HEK293T (cell line): Measurements from ENCODE around the gene KLHL26.
"Not testable (repeated sequence)": the region's sequence is repeated elsewhere in the genome, so short reads cannot be mapped to it uniquely, and the experiment has no call there.

ENCODE experiments used
- CTCF ChIA-PET: fragments of 350-600 bp; formaldehyde crosslinking; extraction: SDS; loops from one replicate; lab custom pipeline; 2021; ENCODE audit warnings: antibody characterized with exemption, inconsistent platforms; lab: Yijun Ruan, JAX
- POLR2A ChIA-PET: fragments of 350-600 bp; formaldehyde crosslinking; extraction: SDS; loops from one replicate; lab custom pipeline; 2020; ENCODE audit warnings: antibody characterized with exemption, inconsistent platforms; lab: Yijun Ruan, JAX
- DNase-seq: peaks from one replicate; pipeline ENCODE4 v3.0.0; 2012; ENCODE audit warnings: mixed read lengths; ENCODE audit errors: extremely low spot score
- ARNT ChIP-seq: fragments of 450-650 bp; IDR thresholded peaks from 2 replicates; pipeline ENCODE4 v1.6.1; 2017; ENCODE audit warnings: mild to moderate bottlenecking
- BHLHE40 ChIP-seq: fragments of 450-650 bp; IDR thresholded peaks from 2 replicates; pipeline ENCODE4 v1.6.1; 2016; ENCODE audit warnings: mild to moderate bottlenecking, moderate library complexity, borderline replicate concordance
- CTBP1 ChIP-seq: fragments of 450-650 bp; IDR thresholded peaks from 2 replicates; pipeline ENCODE4 v1.6.1; 2016; ENCODE audit warnings: borderline replicate concordance
- ELF4 ChIP-seq: fragments of 450-650 bp; IDR thresholded peaks from 2 replicates; pipeline ENCODE4 v1.6.1; 2017; ENCODE audit warnings: antibody characterized with exemption
- FOXA1 ChIP-seq: fragments of 450-650 bp; IDR thresholded peaks from 2 replicates; pipeline ENCODE4 v1.6.1; 2016; ENCODE audit warnings: mild to moderate bottlenecking
- FOXK2 ChIP-seq: fragments of 450-650 bp; IDR thresholded peaks from 2 replicates; pipeline ENCODE4 v1.6.1; 2016; ENCODE audit warnings: mild to moderate bottlenecking
- FOXM1 ChIP-seq: fragments of 450-650 bp; IDR thresholded peaks from 2 replicates; pipeline ENCODE4 v1.6.1; 2017; ENCODE audit warnings: mild to moderate bottlenecking, borderline replicate concordance
- HDGF ChIP-seq: fragments of 450-650 bp; IDR thresholded peaks from 2 replicates; pipeline ENCODE4 v1.6.1; 2017; ENCODE audit warnings: antibody characterized with exemption, borderline replicate concordance
- L3MBTL2 ChIP-seq: fragments of 450-650 bp; conservative IDR thresholded peaks from 2 replicates; pipeline ENCODE4 v1.6.1; 2016; ENCODE audit warnings: mild to moderate bottlenecking
- LEF1 ChIP-seq: fragments of 450-650 bp; IDR thresholded peaks from 2 replicates; pipeline ENCODE4 v1.6.1; 2017; ENCODE audit warnings: mild to moderate bottlenecking, borderline replicate concordance
- NFRKB ChIP-seq: fragments of 450-650 bp; IDR thresholded peaks from 2 replicates; pipeline ENCODE4 v1.6.1; 2016; ENCODE audit warnings: mild to moderate bottlenecking, moderate library complexity
- SP1 ChIP-seq: fragments of 450-650 bp; IDR thresholded peaks from 2 replicates; pipeline ENCODE4 v1.6.1; 2017
- SUZ12 ChIP-seq: fragments of 450-650 bp; IDR thresholded peaks from 2 replicates; pipeline ENCODE4 v1.6.1; 2016; ENCODE audit warnings: mild to moderate bottlenecking
- TARDBP ChIP-seq: fragments of 450-650 bp; IDR thresholded peaks from 2 replicates; pipeline ENCODE4 v1.6.1; 2016
- ZNF384 ChIP-seq: fragments of 450-650 bp; IDR thresholded peaks from 2 replicates; pipeline ENCODE4 v1.6.1; 2016
- TF ChIP-seq, protein P1 (sequence below): fragments of 450-650 bp; IDR thresholded peaks from 2 replicates; pipeline ENCODE4 v1.6.1; 2016

The KLHL26 gene

GRCh38 chr19:18594824-18595373 lies 41.9 kb upstream of the KLHL26 start:
- POLR2A ChIA-PET: interaction anchor here (1.0 to 1.3 kb wide), 2 partner anchors 80 to 252 kb away, joined by 3 to 4 read pairs; no protein-coding TSS in a partner anchor
- CTCF ChIA-PET: interaction anchor here (0.6 to 1.3 kb wide), 3 partner anchors 20 to 252 kb away, joined by 3 to 5 read pairs (median 5); no protein-coding TSS in a partner anchor
- DNase-seq: peak; percentile 10
- TF ChIP-seq HDGF (no peak), LEF1 (no peak), L3MBTL2 (no peak), SP1 (no peak), ZNF384 (no peak), FOXK2 (no peak), SUZ12 (no peak), ARNT (no peak), NFRKB (no peak)

DNA sequence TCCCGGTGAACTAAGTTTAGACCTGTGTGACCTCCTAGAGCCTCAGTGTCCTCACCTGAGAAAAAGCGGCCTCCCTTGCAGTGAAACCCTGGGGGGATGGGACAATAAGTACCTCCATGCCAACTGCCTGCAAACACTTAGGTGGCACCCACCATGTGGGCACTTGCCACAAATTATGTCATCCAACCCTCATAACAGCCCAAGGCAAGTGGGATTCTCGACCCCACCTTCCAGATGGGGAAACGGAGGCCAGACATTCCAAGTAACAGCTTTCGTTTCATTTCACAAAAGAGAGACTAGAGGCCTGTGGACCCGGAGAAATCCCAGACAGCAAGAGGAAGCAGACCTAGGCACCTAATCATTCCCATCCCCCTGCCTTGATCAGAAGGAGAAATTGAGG lies 41.4 kb upstream of the KLHL26 start:
- DNase-seq: peak; percentile 4
- CTCF ChIA-PET: no interaction called here
- POLR2A ChIA-PET: interaction anchor here (1.3 kb wide), 1 partner anchor 79 kb away, joined by 3 read pairs; no protein-coding TSS in a partner anchor
- no peak for TF ChIP-seq FOXM1
- TF ChIP-seq TARDBP: no peak
- TF ChIP-seq ELF4: no peak
- TF ChIP-seq ZNF384: no peak

DNA sequence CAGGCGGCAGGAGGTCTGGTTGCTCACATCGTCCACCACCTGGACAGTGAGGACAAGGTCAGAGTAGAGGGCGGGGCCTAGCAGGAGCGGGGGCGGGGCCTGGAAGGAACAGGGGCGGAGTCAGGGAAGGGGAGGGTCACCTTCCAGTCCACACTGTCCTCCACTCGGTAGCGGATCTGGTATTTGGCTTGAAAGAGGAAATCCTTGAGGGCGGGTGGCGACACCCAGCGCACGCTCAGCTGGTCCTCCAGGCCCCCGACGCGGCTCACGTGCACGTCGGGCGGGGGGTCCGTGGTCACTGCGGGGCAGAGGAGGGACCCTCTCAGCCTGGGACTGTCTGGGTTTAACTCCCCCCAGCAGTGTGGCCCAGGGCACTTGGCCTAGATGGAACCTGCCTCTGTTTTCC lies 40.1 kb upstream of the KLHL26 start:
- POLR2A ChIA-PET: interaction anchor here (1.1 kb wide), 1 partner anchor 25 kb away, joined by 3 read pairs; the partner anchor contains the start of gene UBA52
- TF ChIP-seq LEF1 (no peak), BHLHE40 (no peak)
- peak; percentile 71 for DNase-seq
- CTCF ChIA-PET: interaction anchor here (0.9 kb wide), 1 partner anchor 76 kb away, joined by 3 read pairs; no protein-coding TSS in a partner anchor

- TF ChIP-seq FOXM1: no peak
- TF ChIP-seq HDGF: no peak
- TF ChIP-seq FOXK2: no peak
- TF ChIP-seq, protein P1, sequence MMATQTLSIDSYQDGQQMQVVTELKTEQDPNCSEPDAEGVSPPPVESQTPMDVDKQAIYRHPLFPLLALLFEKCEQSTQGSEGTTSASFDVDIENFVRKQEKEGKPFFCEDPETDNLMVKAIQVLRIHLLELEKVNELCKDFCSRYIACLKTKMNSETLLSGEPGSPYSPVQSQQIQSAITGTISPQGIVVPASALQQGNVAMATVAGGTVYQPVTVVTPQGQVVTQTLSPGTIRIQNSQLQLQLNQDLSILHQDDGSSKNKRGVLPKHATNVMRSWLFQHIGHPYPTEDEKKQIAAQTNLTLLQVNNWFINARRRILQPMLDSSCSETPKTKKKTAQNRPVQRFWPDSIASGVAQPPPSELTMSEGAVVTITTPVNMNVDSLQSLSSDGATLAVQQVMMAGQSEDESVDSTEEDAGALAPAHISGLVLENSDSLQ: no peak
- TF ChIP-seq SUZ12: no peak
- TF ChIP-seq ELF4: no peak
- TF ChIP-seq ARNT: no peak
- TF ChIP-seq FOXA1: no peak
- TF ChIP-seq ZNF384: no peak
- ChIA-PET POLR2A (no interaction called here), CTCF (interaction anchor here (0.9 kb wide), 1 partner anchor 74 kb away, joined by 3 read pairs; no protein-coding TSS in a partner anchor)
- DNase-seq: peak; percentile 3
Observed at GRCh38 chr19:18597809-18598660, 38.8 kb upstream of the KLHL26 start.

DNA sequence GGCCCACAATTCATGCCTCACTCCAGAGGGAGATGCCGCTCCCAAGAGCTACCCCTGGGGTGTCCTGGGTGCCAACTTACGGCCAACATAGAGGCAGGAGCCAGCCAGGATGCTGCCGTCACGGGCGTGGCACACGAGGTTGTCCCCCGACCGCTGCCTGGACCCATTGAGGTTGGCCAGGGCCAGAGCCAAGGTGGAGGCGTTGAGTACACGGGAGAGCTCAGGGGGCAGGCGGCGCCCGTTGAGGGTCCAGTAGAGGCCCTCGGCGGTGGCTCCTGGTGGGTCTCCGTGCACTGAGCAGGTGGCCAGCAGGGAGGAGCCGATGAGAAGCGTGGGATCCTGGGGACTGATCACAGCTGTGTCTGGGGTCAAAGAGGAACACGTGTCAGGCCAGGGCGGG lies 37.3 kb upstream of the KLHL26 start:
- TF ChIP-seq TARDBP: no peak
- TF ChIP-seq ARNT: no peak
- no peak for TF ChIP-seq FOXM1
- TF ChIP-seq, protein P1: no peak
- TF ChIP-seq BHLHE40: no peak
- TF ChIP-seq NFRKB: no peak
- TF ChIP-seq FOXK2: no peak
- no peak for TF ChIP-seq L3MBTL2
- no peak for TF ChIP-seq SUZ12
- no peak for TF ChIP-seq ELF4
- no peak for TF ChIP-seq ZNF384
- no peak for TF ChIP-seq LEF1
- no peak for TF ChIP-seq HDGF
- TF ChIP-seq CTBP1: no peak
- TF ChIP-seq FOXA1: no peak
- TF ChIP-seq SP1: no peak
- CTCF ChIA-PET: no interaction called here
- DNase-seq: peak; percentile 4
- POLR2A ChIA-PET: no interaction called here

DNA sequence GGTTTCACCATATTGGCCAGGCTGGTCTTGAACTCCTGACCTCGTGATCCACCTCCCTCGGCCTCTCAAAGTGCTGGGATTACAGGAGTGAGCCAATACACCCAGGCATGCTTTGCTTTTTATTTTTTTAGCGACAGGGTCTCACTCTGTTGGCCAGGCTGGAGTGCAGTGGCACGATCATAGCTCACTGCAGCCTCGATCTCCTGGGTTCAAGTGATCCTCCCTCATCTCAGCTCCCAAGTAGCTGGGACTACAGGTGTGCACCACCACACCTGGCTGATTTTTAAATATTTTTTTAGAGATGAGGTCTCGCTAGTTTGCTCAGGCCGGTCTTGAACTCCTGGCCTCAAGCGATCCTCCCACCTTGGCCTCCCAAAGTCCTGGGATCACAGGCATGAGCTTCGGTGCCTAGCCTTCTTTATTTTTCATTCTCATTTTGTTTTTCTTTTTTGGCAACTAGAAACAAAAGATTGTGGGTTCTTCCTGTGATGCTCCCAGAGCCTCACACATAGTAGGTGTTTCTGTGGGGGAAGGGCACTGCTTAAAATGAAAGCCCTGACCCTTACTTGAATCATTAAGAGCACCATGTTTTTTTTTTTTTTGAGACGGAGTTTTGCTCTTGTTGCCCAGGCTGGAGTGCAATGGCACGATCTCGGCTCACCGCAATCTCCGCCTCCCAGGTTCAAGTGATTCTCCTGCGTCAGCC lies 36.0 kb upstream of the KLHL26 start:
- POLR2A ChIA-PET, DNase-seq: not testable (repeated sequence)
- CTCF ChIA-PET: interaction anchor here (0.7 kb wide), 1 partner anchor 266 kb away, joined by 3 read pairs; no protein-coding TSS in a partner anchor
